ENCODE data around the gene WDR83. TPM values are rescaled to one million over a fixed set of nuclear protein-coding genes. Genes with fewer than 3 reads are reported as not detected.

WDR83 gene
- total and polyA plus RNA-seq, 10 of the 15 experiments (the other 5 are each of a cell fraction or from before 2014, with no cell fraction given): 0.58 to 17.7 (median 10.8) TPM

- peaks cover 26 to 36% of the 10 kb centered on the region in 2 experiments for H3K36me3 ChIP-seq (ENCODE audit: control insufficient read depth in 2 of 2, insufficient read depth in 2 of 2, low read length in 1 of 2)
- in situ Hi-C loops (cut with MboI): no loop called here
- CTCF ChIA-PET: interaction anchor here (1.1 to 1.6 kb wide), 2 partner anchors 49 to 139 kb away, joined by 3 read pairs; no protein-coding TSS in a partner anchor
These were observed 42.0 kb downstream of the WDR83 start for GRCh38 chr19:12708641-12709040.

More at GRCh38 chr19:12708641-12709040, 42.0 kb downstream of the WDR83 start:
- no TSS peak for BruUV-seq (replicated peaks)
- ChIA-PET RAD21 (ENCODE audit: unreplicated experiment) (no interaction called here), POLR2A (interaction anchor here (0.6 kb wide), 2 partner anchors 12 to 1782 kb away, joined by 3 to 4 read pairs; no protein-coding TSS in a partner anchor), SMC1A (ENCODE audit: uncharacterized antibody, unreplicated experiment) (no interaction called here)
- no peaks in the 10 kb centered on the region for H3K27me3 ChIP-seq (replicated peaks in 1 of 2; ENCODE audit: control insufficient read depth in 2 of 2, insufficient read depth in 2 of 2, low read length in 1 of 2)
- H3K79me2 ChIP-seq (ENCODE audit: control insufficient read depth, insufficient read depth, low read length): no peaks in the 10 kb centered on the region
- no peak for FAIRE-seq
- H4K20me1 ChIP-seq (ENCODE audit: control insufficient read depth, insufficient read depth): no peaks in the 10 kb centered on the region
- H3K4me1 ChIP-seq (ENCODE audit: control insufficient read depth, insufficient read depth, low read length): no peaks in the 10 kb centered on the region
- DNase-seq (ENCODE audit: low read depth, low spot score): no peak
- TF ChIP-seq MYB (IDR thresholded peaks at IDR 0.05; ENCODE audit: borderline replicate concordance, low read depth, low read length) (no peak), NR2F1 (conservative IDR thresholded peaks at IDR 0.05) (no peak), SMAD5 (IDR thresholded peaks at IDR 0.05; ENCODE audit: low read depth) (no peak), KAT2A (conservative IDR thresholded peaks at IDR 0.05; ENCODE audit: control insufficient read depth, low read depth, low read length) (no peak), STAT3 (IDR thresholded peaks at IDR 0.05; ENCODE audit: low read depth, low read length) (no peak), MAX (IDR thresholded peaks at IDR 0.05; ENCODE audit: low read depth, low read length) (no peak)
- TF ChIP-seq, protein P1, sequence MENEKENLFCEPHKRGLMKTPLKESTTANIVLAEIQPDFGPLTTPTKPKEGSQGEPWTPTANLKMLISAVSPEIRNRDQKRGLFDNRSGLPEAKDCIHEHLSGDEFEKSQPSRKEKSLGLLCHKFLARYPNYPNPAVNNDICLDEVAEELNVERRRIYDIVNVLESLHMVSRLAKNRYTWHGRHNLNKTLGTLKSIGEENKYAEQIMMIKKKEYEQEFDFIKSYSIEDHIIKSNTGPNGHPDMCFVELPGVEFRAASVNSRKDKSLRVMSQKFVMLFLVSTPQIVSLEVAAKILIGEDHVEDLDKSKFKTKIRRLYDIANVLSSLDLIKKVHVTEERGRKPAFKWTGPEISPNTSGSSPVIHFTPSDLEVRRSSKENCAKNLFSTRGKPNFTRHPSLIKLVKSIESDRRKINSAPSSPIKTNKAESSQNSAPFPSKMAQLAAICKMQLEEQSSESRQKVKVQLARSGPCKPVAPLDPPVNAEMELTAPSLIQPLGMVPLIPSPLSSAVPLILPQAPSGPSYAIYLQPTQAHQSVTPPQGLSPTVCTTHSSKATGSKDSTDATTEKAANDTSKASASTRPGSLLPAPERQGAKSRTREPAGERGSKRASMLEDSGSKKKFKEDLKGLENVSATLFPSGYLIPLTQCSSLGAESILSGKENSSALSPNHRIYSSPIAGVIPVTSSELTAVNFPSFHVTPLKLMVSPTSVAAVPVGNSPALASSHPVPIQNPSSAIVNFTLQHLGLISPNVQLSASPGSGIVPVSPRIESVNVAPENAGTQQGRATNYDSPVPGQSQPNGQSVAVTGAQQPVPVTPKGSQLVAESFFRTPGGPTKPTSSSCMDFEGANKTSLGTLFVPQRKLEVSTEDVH (IDR thresholded peaks at IDR 0.05; ENCODE audit: low read depth, partially characterized antibody): no peak
- TF ChIP-seq, protein P2, sequence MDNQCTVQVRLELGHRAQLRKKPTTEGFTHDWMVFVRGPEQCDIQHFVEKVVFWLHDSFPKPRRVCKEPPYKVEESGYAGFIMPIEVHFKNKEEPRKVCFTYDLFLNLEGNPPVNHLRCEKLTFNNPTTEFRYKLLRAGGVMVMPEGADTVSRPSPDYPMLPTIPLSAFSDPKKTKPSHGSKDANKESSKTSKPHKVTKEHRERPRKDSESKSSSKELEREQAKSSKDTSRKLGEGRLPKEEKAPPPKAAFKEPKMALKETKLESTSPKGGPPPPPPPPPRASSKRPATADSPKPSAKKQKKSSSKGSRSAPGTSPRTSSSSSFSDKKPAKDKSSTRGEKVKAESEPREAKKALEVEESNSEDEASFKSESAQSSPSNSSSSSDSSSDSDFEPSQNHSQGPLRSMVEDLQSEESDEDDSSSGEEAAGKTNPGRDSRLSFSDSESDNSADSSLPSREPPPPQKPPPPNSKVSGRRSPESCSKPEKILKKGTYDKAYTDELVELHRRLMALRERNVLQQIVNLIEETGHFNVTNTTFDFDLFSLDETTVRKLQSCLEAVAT (IDR thresholded peaks at IDR 0.05): no peak
- intact Hi-C loops (cut with micrococcal nuclease; ENCODE audit: unreplicated experiment): no loop called here
- no peak for ATAC-seq
- H2AFZ ChIP-seq (ENCODE audit: control insufficient read depth, low read depth, low read length): no peak overlapping the region
- H3K9me3 ChIP-seq (replicated peaks; ENCODE audit: control insufficient read depth, insufficient read depth, low read length): no peaks in the 10 kb centered on the region
- H3K9ac ChIP-seq (ENCODE audit: control insufficient read depth, insufficient read depth, low read length): no peak overlapping the region
- H3K27ac ChIP-seq (ENCODE audit: control insufficient read depth, insufficient read depth): no peak overlapping the region
- H3K4me2 ChIP-seq (ENCODE audit: control insufficient read depth, insufficient read depth): no peak overlapping the region
- H3K4me3 ChIP-seq: no peak overlapping the region
- 90% methylated on average over 8 of the region's 8 CpGs for WGBS (ENCODE audit: insufficient coverage, insufficient replicate concordance, low lambda C conversion rate, missing lambda C conversion rate)
